Stimulated activated CD8-positive, alpha-beta memory T cell treated with anti-CD3 and anti-CD28 coated beads, Interleukin-7, amount 100 ng/mL, for 24 hours (primary cell): ENCODE data around the gene EMC9.
A peak's percentile ranks its signal among the peaks of the same experiment; 100 is the strongest.

Experiments
- DNase-seq: peaks from one replicate; pipeline ENCODE4 v3.0.0-alpha.2; 2020; ENCODE audit warnings: low read depth

EMC9 gene

GRCh38 chr14:24177041-24177825 lies 35.8 kb upstream of the EMC9 start:
- DNase-seq, result no peak

- DNase-seq, result no peak
Observed at GRCh38 chr14:24176599-24176998, 35.2 kb upstream of the EMC9 start.

- DNase-seq, result no peak
Observed at GRCh38 chr14:24172871-24173281, 31.5 kb upstream of the EMC9 start.

GRCh38 chr14:24172261-24172860 lies 31.0 kb upstream of the EMC9 start:
- DNase-seq, result no peak

GRCh38 chr14:24171422-24172260 lies 30.2 kb upstream of the EMC9 start, which contains the start of gene REC8:
TSS of gene REC8 (plus strand) at chr14:24172080. CDS start at chr14:24172553, 473 bp downstream.
- peak; percentile 48 for DNase-seq

- no peak for DNase-seq
Observed at GRCh38 chr14:24167469-24168114, 26.2 kb upstream of the EMC9 start.

- DNase-seq, result no peak
Observed at GRCh38 chr14:24165785-24166184, 24.4 kb upstream of the EMC9 start.

GRCh38 chr14:24164518-24164991 lies 23.2 kb upstream of the EMC9 start:
- DNase-seq, result no peak

GRCh38 chr14:24162093-24162492 lies 20.7 kb upstream of the EMC9 start:
- no peak for DNase-seq

GRCh38 chr14:24160850-24161804 lies 19.7 kb upstream of the EMC9 start, which contains the start of gene IRF9:
TSS of gene IRF9 (plus strand) at chr14:24161265. CDS start at chr14:24162145, 880 bp downstream.
- DNase-seq, result peak; percentile 97

GRCh38 chr14:24160499-24160849 lies 19.1 kb upstream of the EMC9 start:
- no peak for DNase-seq

- no peak for DNase-seq
Observed at GRCh38 chr14:24159777-24160498, 18.5 kb upstream of the EMC9 start.

GRCh38 chr14:24157331-24157730 lies 15.9 kb upstream of the EMC9 start:
- no peak for DNase-seq

GRCh38 chr14:24156840-24157239 lies 15.4 kb upstream of the EMC9 start:
- no peak for DNase-seq

GRCh38 chr14:24155100-24155499 lies 13.7 kb upstream of the EMC9 start:
- no peak for DNase-seq

- DNase-seq, result no peak
Observed at GRCh38 chr14:24151404-24152080, 10.2 kb upstream of the EMC9 start.

GRCh38 chr14:24150993-24151392 lies 9.6 kb upstream of the EMC9 start:
- no peak for DNase-seq

GRCh38 chr14:24150567-24150966 lies 9.2 kb upstream of the EMC9 start:
- no peak for DNase-seq

GRCh38 chr14:24150061-24150460 lies 8.7 kb upstream of the EMC9 start:
- no peak for DNase-seq
